Choroid plexus epithelial cell (primary cell): Measurements from ENCODE around the gene PEX26.
"Not testable (repeated sequence)": the region's sequence is repeated elsewhere in the genome, so short reads cannot be mapped to it uniquely, and the experiment has no call there.

Experiments
- DNase-seq: peaks from one replicate; pipeline ENCODE4 v3.0.0-alpha.2; 2010; ENCODE audit warnings: low read depth
- H3K4me3 ChIP-seq: 2 replicates; pipeline ENCODE4 v1.5.1; 2011; ENCODE audit warnings: low read depth, mild to moderate bottlenecking, control low read depth, low read length, moderate library complexity
- TF ChIP-seq, protein P1 (sequence below): conservative IDR thresholded peaks from 2 replicates; pipeline ENCODE4 v1.5.1; 2011; ENCODE audit warnings: low read depth, mild to moderate bottlenecking, control low read depth, inconsistent platforms, low read length, moderate library complexity

The PEX26 gene

GRCh38 chr22:18062421-18062820, 15.4 kb upstream of the PEX26 start:
- DNase-seq = no peak
- TF ChIP-seq, protein P1, sequence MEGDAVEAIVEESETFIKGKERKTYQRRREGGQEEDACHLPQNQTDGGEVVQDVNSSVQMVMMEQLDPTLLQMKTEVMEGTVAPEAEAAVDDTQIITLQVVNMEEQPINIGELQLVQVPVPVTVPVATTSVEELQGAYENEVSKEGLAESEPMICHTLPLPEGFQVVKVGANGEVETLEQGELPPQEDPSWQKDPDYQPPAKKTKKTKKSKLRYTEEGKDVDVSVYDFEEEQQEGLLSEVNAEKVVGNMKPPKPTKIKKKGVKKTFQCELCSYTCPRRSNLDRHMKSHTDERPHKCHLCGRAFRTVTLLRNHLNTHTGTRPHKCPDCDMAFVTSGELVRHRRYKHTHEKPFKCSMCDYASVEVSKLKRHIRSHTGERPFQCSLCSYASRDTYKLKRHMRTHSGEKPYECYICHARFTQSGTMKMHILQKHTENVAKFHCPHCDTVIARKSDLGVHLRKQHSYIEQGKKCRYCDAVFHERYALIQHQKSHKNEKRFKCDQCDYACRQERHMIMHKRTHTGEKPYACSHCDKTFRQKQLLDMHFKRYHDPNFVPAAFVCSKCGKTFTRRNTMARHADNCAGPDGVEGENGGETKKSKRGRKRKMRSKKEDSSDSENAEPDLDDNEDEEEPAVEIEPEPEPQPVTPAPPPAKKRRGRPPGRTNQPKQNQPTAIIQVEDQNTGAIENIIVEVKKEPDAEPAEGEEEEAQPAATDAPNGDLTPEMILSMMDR = no peak
- no peak overlapping the region for H3K4me3 ChIP-seq

DNA sequence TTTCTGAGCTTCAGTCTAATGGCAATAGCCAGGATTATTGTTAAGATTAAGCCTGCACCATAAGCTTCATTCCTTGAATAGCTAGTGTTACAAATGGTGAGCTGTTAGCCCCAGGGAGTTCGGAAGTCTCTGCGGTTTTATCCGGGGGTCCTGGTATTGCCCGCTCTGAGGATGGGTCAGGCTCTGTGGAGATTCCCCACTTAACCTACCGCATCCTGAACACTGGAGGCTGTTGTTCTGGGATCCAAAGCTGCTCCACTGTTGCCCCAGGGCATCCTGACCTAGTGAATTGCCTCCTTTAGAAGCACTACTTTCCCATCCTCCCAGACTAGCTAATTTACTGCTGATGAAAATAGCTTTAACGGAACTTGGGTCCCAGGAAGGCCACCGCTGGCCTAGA, 14.5 kb upstream of the PEX26 start:
- no peak for DNase-seq
- no peak overlapping the region for H3K4me3 ChIP-seq
- TF ChIP-seq, protein P1 = no peak

GRCh38 chr22:18063715-18064114, 14.1 kb upstream of the PEX26 start:
- not testable (repeated sequence) for DNase-seq, H3K4me3 ChIP-seq

- DNase-seq = no peak
- TF ChIP-seq, protein P1 = no peak
- no peak overlapping the region for H3K4me3 ChIP-seq
Observed at GRCh38 chr22:18064636-18065035, 13.2 kb upstream of the PEX26 start.

- no peak for DNase-seq
- H3K4me3 ChIP-seq = no peak overlapping the region
- TF ChIP-seq, protein P1 = no peak
Observed at GRCh38 chr22:18065256-18065655, 12.5 kb upstream of the PEX26 start.

- TF ChIP-seq, protein P1 = no peak
- no peak for DNase-seq
- H3K4me3 ChIP-seq = no peak overlapping the region
Observed at GRCh38 chr22:18066181-18066859, 11.5 kb upstream of the PEX26 start.

GRCh38 chr22:18067121-18067520, 10.7 kb upstream of the PEX26 start:
- no peak overlapping the region for H3K4me3 ChIP-seq
- TF ChIP-seq, protein P1 = no peak
- no peak for DNase-seq
